Measurements from ENCODE around the gene DNAH14. TPM values are rescaled to one million over a fixed set of nuclear protein-coding genes. Genes with fewer than 3 reads are reported as not detected.

The DNAH14 gene
- total RNA-seq, 1 experiment from 2014 or later = 33.2 TPM

GRCh38 chr1:224932607-224933249 lies 3.3 kb downstream of the DNAH14 start:
- no peak overlapping the region for H3K4me2 ChIP-seq (ENCODE audit: low read length)
- peaks cover 0 to 10% of the 10 kb centered on the region in 2 experiments; a peak in 2 of 4 replicates for H3K4me1 ChIP-seq (ENCODE audit: control insufficient read depth in 1 of 2, insufficient read depth in 2 of 2, low read length in 2 of 2)
- no peak overlapping the region for H3K4me3 ChIP-seq (replicated peaks in 1 of 2; ENCODE audit: low read depth in 1 of 2, low read length in 2 of 2)
- ChIA-PET RAD21 (ENCODE audit: low non-redundant PET in 1 of 2, low total read pairs in 2 of 2, uncharacterized antibody in 2 of 2, unreplicated experiment in 2 of 2) (no interaction called here), CTCF (no interaction called here), POLR2A (no interaction called here)
- no peak for ATAC-seq
- H3K36me3 ChIP-seq (ENCODE audit: control insufficient read depth in 1 of 2, insufficient read depth in 2 of 2, low read length in 2 of 2) = 0 out of 4 replicates have a peak, but pooled peaks cover 0 to 7% of the 10 kb centered on the region in 2 experiments
- no TSS peak for BruUV-seq (replicated peaks)
- H3K27me3 ChIP-seq (ENCODE audit: insufficient read depth, low read length) = no peaks in the 10 kb centered on the region
- no peaks in the 10 kb centered on the region for H3K9me2 ChIP-seq (ENCODE audit: insufficient read depth)
- H2AFZ ChIP-seq (ENCODE audit: low read depth, low read length, poor library complexity, severe bottlenecking) = no peak overlapping the region
- H3K9ac ChIP-seq (ENCODE audit: low read length) = no peak overlapping the region
- no peak overlapping the region for H3K27ac ChIP-seq (ENCODE audit: low read depth, low read length)
- H3K79me2 ChIP-seq (ENCODE audit: insufficient read depth, low read length) = peaks cover 68% of the 10 kb centered on the region
- no peak for DNase-seq (ENCODE audit: low read depth, low spot score)
- H4K20me1 ChIP-seq (ENCODE audit: insufficient read depth) = no peaks in the 10 kb centered on the region
- intact Hi-C loops (cut with micrococcal nuclease) = no loop called here
- TF ChIP-seq CBX3 (IDR thresholded peaks at IDR 0.05; ENCODE audit: low read depth) (0 out of 2 replicates have a peak, but pooled peaks have one; percentile 21), FOSL1 (IDR thresholded peaks at IDR 0.05; ENCODE audit: low read depth) (no peak)
- H3K9me3 ChIP-seq (ENCODE audit: control insufficient read depth in 1 of 2, insufficient read depth in 1 of 2, low read depth in 1 of 2, low read length in 2 of 2) = peaks cover 9 to 32% of the 10 kb centered on the region in 2 experiments; a peak in 3 of 4 replicates

- TF ChIP-seq ZFX (IDR thresholded peaks at IDR 0.05) = no peak
- TF ChIP-seq CTCF (IDR thresholded peaks at IDR 0.05 in 2 of 3, conservative IDR thresholded peaks at IDR 0.05 in 1 of 3; ENCODE audit: borderline replicate concordance in 1 of 3, insufficient read depth in 1 of 3, low read depth in 2 of 3, low read length in 2 of 3) = no peak
- TF ChIP-seq, protein P1, sequence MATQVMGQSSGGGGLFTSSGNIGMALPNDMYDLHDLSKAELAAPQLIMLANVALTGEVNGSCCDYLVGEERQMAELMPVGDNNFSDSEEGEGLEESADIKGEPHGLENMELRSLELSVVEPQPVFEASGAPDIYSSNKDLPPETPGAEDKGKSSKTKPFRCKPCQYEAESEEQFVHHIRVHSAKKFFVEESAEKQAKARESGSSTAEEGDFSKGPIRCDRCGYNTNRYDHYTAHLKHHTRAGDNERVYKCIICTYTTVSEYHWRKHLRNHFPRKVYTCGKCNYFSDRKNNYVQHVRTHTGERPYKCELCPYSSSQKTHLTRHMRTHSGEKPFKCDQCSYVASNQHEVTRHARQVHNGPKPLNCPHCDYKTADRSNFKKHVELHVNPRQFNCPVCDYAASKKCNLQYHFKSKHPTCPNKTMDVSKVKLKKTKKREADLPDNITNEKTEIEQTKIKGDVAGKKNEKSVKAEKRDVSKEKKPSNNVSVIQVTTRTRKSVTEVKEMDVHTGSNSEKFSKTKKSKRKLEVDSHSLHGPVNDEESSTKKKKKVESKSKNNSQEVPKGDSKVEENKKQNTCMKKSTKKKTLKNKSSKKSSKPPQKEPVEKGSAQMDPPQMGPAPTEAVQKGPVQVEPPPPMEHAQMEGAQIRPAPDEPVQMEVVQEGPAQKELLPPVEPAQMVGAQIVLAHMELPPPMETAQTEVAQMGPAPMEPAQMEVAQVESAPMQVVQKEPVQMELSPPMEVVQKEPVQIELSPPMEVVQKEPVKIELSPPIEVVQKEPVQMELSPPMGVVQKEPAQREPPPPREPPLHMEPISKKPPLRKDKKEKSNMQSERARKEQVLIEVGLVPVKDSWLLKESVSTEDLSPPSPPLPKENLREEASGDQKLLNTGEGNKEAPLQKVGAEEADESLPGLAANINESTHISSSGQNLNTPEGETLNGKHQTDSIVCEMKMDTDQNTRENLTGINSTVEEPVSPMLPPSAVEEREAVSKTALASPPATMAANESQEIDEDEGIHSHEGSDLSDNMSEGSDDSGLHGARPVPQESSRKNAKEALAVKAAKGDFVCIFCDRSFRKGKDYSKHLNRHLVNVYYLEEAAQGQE (IDR thresholded peaks at IDR 0.05; ENCODE audit: low read depth) = no peak
- no peak for TF ChIP-seq JUND (IDR thresholded peaks at IDR 0.05)
- TF ChIP-seq CBX3 (IDR thresholded peaks at IDR 0.05; ENCODE audit: low read depth) = no peak
- no peak for TF ChIP-seq FOSL1 (IDR thresholded peaks at IDR 0.05; ENCODE audit: low read depth)
- no peak for TF ChIP-seq SRF (IDR thresholded peaks at IDR 0.05; ENCODE audit: low read depth)
- no peak for TF ChIP-seq POLR2AphosphoS5 (IDR thresholded peaks at IDR 0.05; ENCODE audit: low read depth, low read length)
- no peak for TF ChIP-seq YY1 (IDR thresholded peaks at IDR 0.05; ENCODE audit: extremely low read depth, insufficient replicate concordance, low read depth, low read length)
- TF ChIP-seq RAD21 (IDR thresholded peaks at IDR 0.05; ENCODE audit: low read depth) = no peak
- TF ChIP-seq ELF1 (IDR thresholded peaks at IDR 0.05; ENCODE audit: borderline replicate concordance, low read depth) = no peak
- TF ChIP-seq TCF7L2 (IDR thresholded peaks at IDR 0.05; ENCODE audit: borderline replicate concordance, extremely low read depth, insufficient read depth, insufficient read length) = no peak
- TF ChIP-seq SIN3A (IDR thresholded peaks at IDR 0.05; ENCODE audit: low read depth) = no peak
- 0 out of 4 replicates have a peak, but pooled peaks cover 0 to 7% of the 10 kb centered on the region in 2 experiments for H3K36me3 ChIP-seq (ENCODE audit: control insufficient read depth in 1 of 2, insufficient read depth in 2 of 2, low read length in 2 of 2)
- H3K4me1 ChIP-seq (ENCODE audit: control insufficient read depth in 1 of 2, insufficient read depth in 2 of 2, low read length in 2 of 2) = peaks cover 0 to 9% of the 10 kb centered on the region in 2 experiments; a peak in 2 of 4 replicates
- no peak overlapping the region for H2AFZ ChIP-seq (ENCODE audit: low read depth, low read length, poor library complexity, severe bottlenecking)
- no peak overlapping the region for H3K4me2 ChIP-seq (ENCODE audit: low read length)
- DNase-seq (ENCODE audit: low read depth, low spot score) (no peak), ATAC-seq (no peak)
- peaks cover 9 to 32% of the 10 kb centered on the region in 2 experiments; a peak in 3 of 4 replicates for H3K9me3 ChIP-seq (ENCODE audit: control insufficient read depth in 1 of 2, insufficient read depth in 1 of 2, low read depth in 1 of 2, low read length in 2 of 2)
- no peaks in the 10 kb centered on the region for H3K9me2 ChIP-seq (ENCODE audit: insufficient read depth)
- BruUV-seq (replicated peaks) = no TSS peak
- H3K27me3 ChIP-seq (ENCODE audit: insufficient read depth, low read length) = no peaks in the 10 kb centered on the region
- CTCF ChIA-PET = no interaction called here
- POLR2A ChIA-PET = no interaction called here
- H4K20me1 ChIP-seq (ENCODE audit: insufficient read depth) = no peaks in the 10 kb centered on the region
- H3K9ac ChIP-seq (ENCODE audit: low read length) = no peak overlapping the region
- RAD21 ChIA-PET (ENCODE audit: low non-redundant PET in 1 of 2, low total read pairs in 2 of 2, uncharacterized antibody in 2 of 2, unreplicated experiment in 2 of 2) = no interaction called here
- peaks cover 68% of the 10 kb centered on the region for H3K79me2 ChIP-seq (ENCODE audit: insufficient read depth, low read length)
- intact Hi-C loops (cut with micrococcal nuclease) = no loop called here
- no peak overlapping the region for H3K27ac ChIP-seq (ENCODE audit: low read depth, low read length)
- H3K4me3 ChIP-seq (replicated peaks in 1 of 2; ENCODE audit: low read depth in 1 of 2, low read length in 2 of 2) = no peak overlapping the region
Measured at GRCh38 chr1:224933584-224933983, 4.1 kb downstream of the DNAH14 start.
